ENCODE measurements around the gene SULF2.
A peak's percentile ranks its signal among the peaks of the same experiment; 100 is the strongest.

The SULF2 gene

GRCh38 chr20:47713878-47714450, 71.3 kb downstream of the SULF2 start:
- no peak for DNase-seq (ENCODE audit: low read depth in 1 of 2, low spot score in 1 of 2)
- TF ChIP-seq JUND (IDR thresholded peaks at IDR 0.05; ENCODE audit: low read depth): no peak
- in situ Hi-C loops (cut with HindIII; ENCODE audit: low pct_unique_long_range_greater_than_20kb, low sequenced_read_pairs): no loop called here

- DNase-seq (ENCODE audit: low read depth in 1 of 2, low spot score in 1 of 2): no peak
- in situ Hi-C loops (cut with HindIII; ENCODE audit: low pct_unique_long_range_greater_than_20kb, low sequenced_read_pairs): no loop called here
- TF ChIP-seq JUND (IDR thresholded peaks at IDR 0.05; ENCODE audit: low read depth): no peak
These were observed 72.1 kb downstream of the SULF2 start for GRCh38 chr20:47713163-47713562.

- TF ChIP-seq JUND (IDR thresholded peaks at IDR 0.05; ENCODE audit: low read depth): no peak
- in situ Hi-C loops (cut with HindIII; ENCODE audit: low pct_unique_long_range_greater_than_20kb, low sequenced_read_pairs): no loop called here
- no peak for DNase-seq (ENCODE audit: low read depth in 1 of 2, low spot score in 1 of 2)
These were observed 74.1 kb downstream of the SULF2 start for GRCh38 chr20:47711046-47711752.

- no peak for DNase-seq (ENCODE audit: low read depth in 1 of 2, low spot score in 1 of 2)
- no peak for TF ChIP-seq JUND (IDR thresholded peaks at IDR 0.05; ENCODE audit: low read depth)
- in situ Hi-C loops (cut with HindIII; ENCODE audit: low pct_unique_long_range_greater_than_20kb, low sequenced_read_pairs): no loop called here
These were observed 74.6 kb downstream of the SULF2 start for GRCh38 chr20:47710665-47711045.

- in situ Hi-C loops (cut with HindIII; ENCODE audit: low pct_unique_long_range_greater_than_20kb, low sequenced_read_pairs): no loop called here
- DNase-seq (ENCODE audit: low read depth in 1 of 2, low spot score in 1 of 2): peak in 1 of 2 experiments; percentile 37
These were observed 76.1 kb downstream of the SULF2 start for GRCh38 chr20:47708953-47709833.

GRCh38 chr20:47708140-47708807, 77.0 kb downstream of the SULF2 start:
- DNase-seq (ENCODE audit: low read depth in 1 of 2, low spot score in 1 of 2): no peak
- no peak for TF ChIP-seq JUND (IDR thresholded peaks at IDR 0.05; ENCODE audit: low read depth)
- in situ Hi-C loops (cut with HindIII; ENCODE audit: low pct_unique_long_range_greater_than_20kb, low sequenced_read_pairs): no loop called here

More at GRCh38 chr20:47708953-47709833, 76.1 kb downstream of the SULF2 start:
- no peak for TF ChIP-seq JUND (IDR thresholded peaks at IDR 0.05; ENCODE audit: low read depth)

GRCh38 chr20:47706345-47706744, 78.9 kb downstream of the SULF2 start:
- in situ Hi-C loops (cut with HindIII; ENCODE audit: low pct_unique_long_range_greater_than_20kb, low sequenced_read_pairs): no loop called here
- no peak for TF ChIP-seq JUND (IDR thresholded peaks at IDR 0.05; ENCODE audit: low read depth)
- no peak for DNase-seq (ENCODE audit: low read depth in 1 of 2, low spot score in 1 of 2)

- in situ Hi-C loops (cut with HindIII; ENCODE audit: low pct_unique_long_range_greater_than_20kb, low sequenced_read_pairs): no loop called here
- no peak for TF ChIP-seq JUND (IDR thresholded peaks at IDR 0.05; ENCODE audit: low read depth)
- no peak for DNase-seq (ENCODE audit: low read depth in 1 of 2, low spot score in 1 of 2)
These were observed 79.8 kb downstream of the SULF2 start for GRCh38 chr20:47705497-47705856.

- TF ChIP-seq JUND (IDR thresholded peaks at IDR 0.05; ENCODE audit: low read depth): no peak
- in situ Hi-C loops (cut with HindIII; ENCODE audit: low pct_unique_long_range_greater_than_20kb, low sequenced_read_pairs): no loop called here
- DNase-seq (ENCODE audit: low read depth in 1 of 2, low spot score in 1 of 2): no peak
These were observed 80.4 kb downstream of the SULF2 start for GRCh38 chr20:47704746-47705496.

GRCh38 chr20:47703748-47704147, 81.5 kb downstream of the SULF2 start:
- no peak for DNase-seq (ENCODE audit: low read depth in 1 of 2, low spot score in 1 of 2)

GRCh38 chr20:47701612-47702011, 83.7 kb downstream of the SULF2 start:
- no peak for DNase-seq (ENCODE audit: low read depth in 1 of 2, low spot score in 1 of 2)
- in situ Hi-C loops (cut with HindIII; ENCODE audit: low pct_unique_long_range_greater_than_20kb, low sequenced_read_pairs): no loop called here

More at GRCh38 chr20:47703748-47704147, 81.5 kb downstream of the SULF2 start:
- in situ Hi-C loops (cut with HindIII; ENCODE audit: low pct_unique_long_range_greater_than_20kb, low sequenced_read_pairs): no loop called here
- TF ChIP-seq JUND (IDR thresholded peaks at IDR 0.05; ENCODE audit: low read depth): no peak

GRCh38 chr20:47700327-47700726, 85.0 kb downstream of the SULF2 start:
- in situ Hi-C loops (cut with HindIII; ENCODE audit: low pct_unique_long_range_greater_than_20kb, low sequenced_read_pairs): no loop called here
- DNase-seq (ENCODE audit: low read depth in 1 of 2, low spot score in 1 of 2): no peak
- no peak for TF ChIP-seq JUND (IDR thresholded peaks at IDR 0.05; ENCODE audit: low read depth)

More at GRCh38 chr20:47701612-47702011, 83.7 kb downstream of the SULF2 start:
- TF ChIP-seq JUND (IDR thresholded peaks at IDR 0.05; ENCODE audit: low read depth): no peak

All from T47D (cell line).